ENCODE results near the gene IVNS1ABP. TPM values are rescaled to one million over a fixed set of nuclear protein-coding genes. Genes with fewer than 3 reads are reported as not detected.

Gene IVNS1ABP
- total RNA-seq, 4 donors from 2014 or later, result 51.7 to 87.8 (median 61.1) TPM

DNA sequence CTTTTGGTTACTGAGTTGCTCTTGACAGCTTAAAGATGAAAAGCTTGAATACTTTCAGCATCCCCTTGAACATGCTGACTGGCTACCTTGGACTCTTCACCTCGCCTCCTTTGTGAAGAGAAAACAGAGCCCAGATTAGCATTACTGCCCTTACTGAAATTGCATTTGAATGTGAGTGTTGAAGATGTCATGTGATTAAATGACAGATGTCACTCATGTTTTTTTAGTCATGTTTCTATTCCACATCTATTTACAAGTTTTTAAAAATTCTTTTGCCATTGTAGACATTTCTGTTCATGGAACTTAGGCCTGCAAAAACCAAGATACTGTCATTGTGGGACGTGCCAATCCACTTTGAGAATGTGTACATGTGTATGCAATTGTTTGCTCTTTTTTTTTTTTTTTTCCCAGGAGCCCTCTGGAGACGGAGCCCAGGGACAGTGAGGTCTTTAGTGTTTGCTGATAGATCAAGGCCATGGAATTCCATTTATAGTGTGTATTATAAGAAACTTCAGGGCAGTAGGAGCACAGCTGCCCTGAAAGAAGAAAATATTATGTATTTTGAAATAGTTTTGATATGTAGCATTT lies 25.7 kb upstream of the IVNS1ABP start:
- TF ChIP-seq, protein P1, sequence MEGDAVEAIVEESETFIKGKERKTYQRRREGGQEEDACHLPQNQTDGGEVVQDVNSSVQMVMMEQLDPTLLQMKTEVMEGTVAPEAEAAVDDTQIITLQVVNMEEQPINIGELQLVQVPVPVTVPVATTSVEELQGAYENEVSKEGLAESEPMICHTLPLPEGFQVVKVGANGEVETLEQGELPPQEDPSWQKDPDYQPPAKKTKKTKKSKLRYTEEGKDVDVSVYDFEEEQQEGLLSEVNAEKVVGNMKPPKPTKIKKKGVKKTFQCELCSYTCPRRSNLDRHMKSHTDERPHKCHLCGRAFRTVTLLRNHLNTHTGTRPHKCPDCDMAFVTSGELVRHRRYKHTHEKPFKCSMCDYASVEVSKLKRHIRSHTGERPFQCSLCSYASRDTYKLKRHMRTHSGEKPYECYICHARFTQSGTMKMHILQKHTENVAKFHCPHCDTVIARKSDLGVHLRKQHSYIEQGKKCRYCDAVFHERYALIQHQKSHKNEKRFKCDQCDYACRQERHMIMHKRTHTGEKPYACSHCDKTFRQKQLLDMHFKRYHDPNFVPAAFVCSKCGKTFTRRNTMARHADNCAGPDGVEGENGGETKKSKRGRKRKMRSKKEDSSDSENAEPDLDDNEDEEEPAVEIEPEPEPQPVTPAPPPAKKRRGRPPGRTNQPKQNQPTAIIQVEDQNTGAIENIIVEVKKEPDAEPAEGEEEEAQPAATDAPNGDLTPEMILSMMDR (IDR thresholded peaks at IDR 0.05), result no peak
- no peak for TF ChIP-seq POLR2A (IDR thresholded peaks at IDR 0.05)
- no peak for DNase-seq
- H3K27me3 ChIP-seq, result no peaks in the 10 kb centered on the region
- WGBS, 2 donors, result 86% methylated on average over 3 of the region's 3 CpGs
- no peaks in the 10 kb centered on the region for H3K4me1 ChIP-seq
- no peaks in the 10 kb centered on the region for H3K9me3 ChIP-seq
- H3K4me3 ChIP-seq (replicated peaks in 1 of 3), result no peak overlapping the region
- intact Hi-C loops (cut with DNase I), result no loop called here
- H3K36me3 ChIP-seq, result no peaks in the 10 kb centered on the region
- H3K27ac ChIP-seq, result no peak overlapping the region

GRCh38 chr1:185342017-185342416 lies 25.0 kb upstream of the IVNS1ABP start:
- H3K36me3 ChIP-seq, result no peaks in the 10 kb centered on the region
- H3K9me3 ChIP-seq, result no peaks in the 10 kb centered on the region
- no peak for DNase-seq
- intact Hi-C loops (cut with DNase I), result no loop called here
- no peaks in the 10 kb centered on the region for H3K4me1 ChIP-seq
- H3K4me3 ChIP-seq (replicated peaks in 1 of 3), result no peak overlapping the region
- no peaks in the 10 kb centered on the region for H3K27me3 ChIP-seq
- no peak overlapping the region for H3K27ac ChIP-seq
- TF ChIP-seq, protein P1 (IDR thresholded peaks at IDR 0.05), result no peak
- TF ChIP-seq POLR2A (IDR thresholded peaks at IDR 0.05), result no peak
- 82 to 86% methylated on average over 2 of the region's 2 CpGs for WGBS, 2 donors

- Histone ChIP-seq H3K27ac (no peak overlapping the region), H3K4me3 (replicated peaks in 1 of 3) (no peak overlapping the region), H3K36me3 (no peaks in the 10 kb centered on the region), H3K4me1 (no peaks in the 10 kb centered on the region), H3K9me3 (no peaks in the 10 kb centered on the region), H3K27me3 (no peaks in the 10 kb centered on the region)
- intact Hi-C loops (cut with DNase I), result no loop called here
- TF ChIP-seq POLR2A (IDR thresholded peaks at IDR 0.05), result no peak
- TF ChIP-seq, protein P1 (IDR thresholded peaks at IDR 0.05), result no peak
- DNase-seq, result no peak
Measured at GRCh38 chr1:185341196-185341781, 24.2 kb upstream of the IVNS1ABP start.

DNA sequence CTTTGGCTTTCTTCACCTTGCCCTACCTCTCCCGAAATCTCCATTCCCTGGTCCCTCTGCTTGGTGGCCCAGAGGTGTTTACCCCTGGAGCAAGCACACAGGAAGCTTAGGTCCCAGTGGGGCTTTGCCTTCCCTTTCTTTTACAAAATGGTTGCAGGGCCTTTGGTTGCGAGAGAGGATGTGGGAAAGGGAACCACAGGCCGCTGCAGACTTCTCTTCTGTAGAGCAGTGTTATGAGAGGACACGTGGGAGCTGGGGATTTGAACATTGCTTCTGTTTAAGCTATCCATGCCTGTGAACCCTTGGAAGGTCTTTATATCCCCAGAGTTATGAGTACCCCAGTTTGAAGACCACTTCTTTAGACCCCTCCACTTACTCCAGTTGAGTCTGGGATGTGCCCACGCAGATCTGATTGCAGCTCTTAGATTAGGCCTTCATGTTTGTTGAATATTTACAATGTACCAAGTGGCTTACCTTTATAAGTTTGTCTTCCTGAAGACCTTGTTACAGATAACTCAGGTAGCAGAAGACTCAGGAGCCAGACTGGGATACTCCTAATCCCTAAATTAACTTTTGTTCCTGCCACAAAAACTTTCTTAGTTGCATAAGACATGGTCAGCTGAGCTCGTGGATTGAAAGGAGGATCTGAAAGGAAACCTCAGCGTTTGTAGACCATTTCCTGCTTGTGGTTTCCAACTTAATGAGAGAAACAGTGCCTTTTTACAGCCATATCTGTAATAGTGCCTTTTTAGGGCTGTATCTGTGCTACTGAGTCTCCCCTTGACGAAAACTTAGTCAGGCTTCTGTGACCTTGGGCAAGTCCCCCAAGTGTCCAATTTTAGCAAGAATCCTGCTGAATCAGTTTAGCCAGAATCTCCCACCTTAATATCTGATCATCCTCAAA lies 21.9 kb upstream of the IVNS1ABP start:
- intact Hi-C loops (cut with DNase I), result no loop called here
- Histone ChIP-seq H3K27me3 (no peaks in the 10 kb centered on the region), H3K4me1 (no peaks in the 10 kb centered on the region), H3K36me3 (no peaks in the 10 kb centered on the region), H3K4me3 (replicated peaks in 1 of 3) (no peak overlapping the region), H3K27ac (no peak overlapping the region), H3K9me3 (no peaks in the 10 kb centered on the region)
- no peak for TF ChIP-seq POLR2A (IDR thresholded peaks at IDR 0.05)
- TF ChIP-seq, protein P1 (IDR thresholded peaks at IDR 0.05), result no peak
- DNase-seq, result peak in 1 of 2 donors; percentile 3
- 79 to 89% methylated on average over 8 of the region's 8 CpGs for WGBS, 2 donors

GRCh38 chr1:185337246-185337645 lies 20.2 kb upstream of the IVNS1ABP start:
- WGBS, 2 donors, result 83 to 89% methylated on average over 4 of the region's 4 CpGs
- no peaks in the 10 kb centered on the region for H3K27me3 ChIP-seq
- intact Hi-C loops (cut with DNase I), result no loop called here

More at GRCh38 chr1:185337246-185337645, 20.2 kb upstream of the IVNS1ABP start:
- TF ChIP-seq, protein P1 (IDR thresholded peaks at IDR 0.05), result no peak
- TF ChIP-seq POLR2A (IDR thresholded peaks at IDR 0.05), result no peak
- no peak overlapping the region for H3K27ac ChIP-seq
- no peaks in the 10 kb centered on the region for H3K9me3 ChIP-seq
- no peaks in the 10 kb centered on the region for H3K36me3 ChIP-seq
- H3K4me3 ChIP-seq (replicated peaks in 1 of 3), result no peak overlapping the region
- no peaks in the 10 kb centered on the region for H3K4me1 ChIP-seq
- DNase-seq, result no peak
